GM21737 (cell line): ENCODE data around the gene PRR29.
"Not testable (repeated sequence)": the region's sequence is repeated elsewhere in the genome, so short reads cannot be mapped to it uniquely, and the experiment has no call there.

Experiments used
- ATAC-seq: cut with Tn5 transposase; IDR thresholded peaks from one replicate; pipeline ENCODE4 v1.9.1; 2021; ENCODE audit warnings: mild to moderate bottlenecking, moderate library complexity; ENCODE audit not compliant: unreplicated experiment

The PRR29 gene

DNA sequence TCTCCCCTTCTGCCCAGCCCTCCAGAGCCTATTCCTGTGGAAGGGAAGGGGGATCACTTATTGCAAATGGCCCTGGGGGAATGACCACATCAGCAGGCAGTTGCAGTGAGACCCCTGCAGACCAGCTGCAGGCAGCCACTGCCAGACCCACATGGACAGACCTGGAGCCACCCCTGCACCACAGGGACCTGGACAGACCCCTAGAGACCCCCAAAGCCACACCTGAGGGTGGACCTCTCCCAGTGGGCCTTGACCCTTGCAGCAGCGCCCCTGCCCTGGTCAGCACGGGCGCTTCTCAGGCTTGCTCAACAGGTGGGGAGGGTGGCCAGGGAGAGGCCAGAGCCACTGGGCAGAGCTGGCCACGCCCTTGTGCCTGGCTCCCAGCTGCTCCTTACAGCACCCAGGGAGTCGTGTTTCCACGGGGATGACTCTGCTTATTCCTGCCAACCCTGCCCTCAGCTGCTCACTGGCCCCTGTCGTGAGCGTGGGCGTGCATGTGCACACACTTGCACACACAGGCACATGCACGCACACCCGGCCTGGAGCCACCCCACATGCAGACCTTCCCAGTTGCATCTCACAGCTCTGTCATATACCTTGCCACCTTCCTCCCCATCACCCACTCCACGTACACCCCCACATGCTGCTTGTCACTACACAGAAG is 24.1 kb upstream of the PRR29 start:
- ATAC-seq, result no peak

DNA sequence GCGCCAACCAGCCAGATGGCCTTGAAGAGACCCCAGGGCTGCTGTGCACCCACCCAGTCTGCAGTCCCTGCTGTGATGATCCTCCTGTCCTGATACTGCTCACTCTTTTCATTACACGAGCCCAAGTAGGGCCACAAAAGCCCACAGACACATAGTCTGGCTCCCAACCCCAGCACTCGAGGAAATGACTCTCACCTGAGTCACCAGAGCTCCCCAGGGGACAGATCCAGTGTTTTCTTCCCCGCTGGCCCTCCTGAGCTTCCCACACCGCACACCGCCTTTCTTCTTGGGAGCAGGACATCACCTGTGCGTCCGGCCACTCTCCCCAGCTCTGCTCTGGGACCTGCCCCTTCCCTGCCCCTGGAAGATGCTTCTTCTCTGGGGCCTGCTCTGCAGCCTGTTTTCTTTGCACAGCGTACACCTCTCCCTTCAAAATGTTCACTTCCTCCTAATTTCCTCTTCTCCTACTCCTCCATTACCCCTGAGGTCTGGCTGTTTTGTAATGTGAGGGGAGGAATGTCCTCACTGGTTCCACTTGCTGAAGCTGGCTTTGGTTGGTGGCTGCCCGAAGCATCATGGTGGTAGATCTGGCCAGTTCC is 23.5 kb upstream of the PRR29 start:
- no peak for ATAC-seq

DNA sequence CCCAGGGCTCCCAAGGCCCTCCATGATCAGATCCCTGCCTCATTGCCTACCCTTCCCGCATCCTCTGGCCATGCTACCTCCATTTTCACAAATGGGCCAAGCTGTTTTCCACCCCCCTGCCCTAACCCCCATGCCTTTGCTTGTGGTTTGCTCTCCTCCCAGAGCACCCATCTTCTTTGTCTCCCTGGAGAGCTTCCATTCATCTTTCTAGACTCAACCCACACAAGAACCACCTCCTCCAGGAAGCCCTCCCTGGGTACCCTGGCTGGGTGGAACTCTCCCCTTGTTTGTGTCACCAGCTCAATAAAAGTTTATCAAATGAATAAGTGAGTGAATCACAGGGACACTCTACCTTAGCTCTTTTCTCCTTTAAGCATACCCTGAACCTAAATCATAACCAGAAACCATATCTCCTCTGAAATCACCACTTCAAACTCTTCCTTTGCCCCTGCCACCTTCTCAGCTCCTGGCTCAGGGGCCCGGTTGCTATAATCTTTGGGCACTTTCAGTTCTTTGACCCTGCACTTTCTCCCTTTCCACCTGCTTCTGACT is 22.5 kb upstream of the PRR29 start:
- ATAC-seq, result no peak

DNA sequence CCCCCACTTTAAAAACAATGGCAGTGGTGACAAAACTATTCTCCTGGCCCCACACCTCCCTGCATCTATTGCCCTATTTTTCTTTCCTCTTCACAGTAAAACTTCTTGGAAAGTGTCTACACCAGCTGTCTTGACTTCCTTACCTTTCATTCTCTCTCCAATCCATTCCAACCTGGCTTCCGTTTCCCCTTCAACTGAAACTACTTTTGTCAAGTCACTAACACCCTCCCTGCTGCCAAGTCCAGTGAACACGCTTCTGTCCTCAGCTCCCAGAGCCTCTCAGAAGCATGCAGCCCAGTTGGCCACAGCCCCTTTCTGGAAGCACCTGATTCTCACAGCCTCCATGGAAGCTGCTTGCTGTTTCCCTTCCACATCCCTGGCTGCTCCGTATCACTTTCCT is 21.4 kb upstream of the PRR29 start:
- no peak for ATAC-seq

GRCh38 chr17:63978272-63979200 is 19.6 kb upstream of the PRR29 start:
- no peak for ATAC-seq

- not testable (repeated sequence) for ATAC-seq
Observed at GRCh38 chr17:63982641-63983040, 15.5 kb upstream of the PRR29 start.

- no peak for ATAC-seq
Observed at GRCh38 chr17:63983320-63983719, 14.8 kb upstream of the PRR29 start.

- ATAC-seq, result no peak
Observed at GRCh38 chr17:63984236-63984635, 13.9 kb upstream of the PRR29 start.

GRCh38 chr17:63984651-63985386 is 13.3 kb upstream of the PRR29 start:
- ATAC-seq, result no peak

GRCh38 chr17:63985387-63986140 is 12.6 kb upstream of the PRR29 start:
- no peak for ATAC-seq

DNA sequence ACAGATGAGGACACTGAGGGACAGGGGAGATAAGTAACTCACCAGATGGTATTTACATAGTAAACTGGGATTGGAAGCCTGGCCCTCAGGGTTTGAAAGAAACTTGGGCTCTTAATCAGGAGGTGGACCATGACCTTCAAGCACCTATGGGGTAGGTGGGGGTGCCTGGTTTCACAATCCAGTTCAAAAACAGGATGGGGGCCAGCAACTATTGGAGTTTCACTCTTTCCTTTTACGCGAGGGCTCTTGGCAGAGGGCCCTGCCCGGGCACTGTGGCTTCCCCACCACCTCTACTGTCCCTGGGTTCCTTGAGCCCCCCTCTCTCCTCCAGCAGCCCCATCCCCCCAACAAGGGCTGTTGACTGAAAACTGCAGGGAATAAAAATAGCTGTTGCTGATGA is 11.3 kb upstream of the PRR29 start:
- no peak for ATAC-seq

- no peak for ATAC-seq
Observed at GRCh38 chr17:63987221-63988126, 10.7 kb upstream of the PRR29 start.

- no peak for ATAC-seq
Observed at GRCh38 chr17:63988127-63988478, 10.0 kb upstream of the PRR29 start.

- no peak for ATAC-seq
Observed at GRCh38 chr17:63988741-63989621, 9.2 kb upstream of the PRR29 start.

- no peak for ATAC-seq
Observed at GRCh38 chr17:63989622-63990345, 8.4 kb upstream of the PRR29 start.

GRCh38 chr17:63991611-63992010 is 6.5 kb upstream of the PRR29 start:
- ATAC-seq, result no peak

DNA sequence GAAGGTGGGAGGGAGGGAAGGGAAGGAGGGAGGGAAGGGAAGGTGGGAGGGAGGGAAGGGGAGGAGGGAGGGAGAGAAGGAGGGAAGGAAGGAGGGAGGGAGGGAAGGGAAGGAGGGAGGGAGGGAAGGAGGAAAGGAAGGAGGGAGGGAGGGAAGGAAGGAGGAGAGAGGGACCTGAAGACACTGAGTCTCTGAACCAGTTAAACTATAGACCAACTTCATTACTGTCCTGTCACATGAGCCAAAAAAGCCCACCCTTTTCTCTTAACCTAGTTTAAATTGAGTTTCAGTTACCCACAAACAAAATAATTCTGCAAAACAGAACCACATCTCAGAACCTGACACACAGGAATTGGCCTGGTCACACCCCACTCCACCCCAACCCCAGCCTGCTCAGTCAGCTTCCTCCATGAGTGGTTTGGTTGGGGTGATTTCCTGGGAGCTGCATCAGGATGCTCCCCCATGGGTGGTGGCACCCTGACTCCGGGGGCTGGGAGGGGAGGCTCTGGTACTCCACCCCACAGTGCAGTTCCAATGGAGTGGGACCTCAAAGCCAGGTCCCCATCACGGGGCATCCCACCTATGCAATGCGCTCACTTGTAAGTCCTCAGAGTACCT is 4.7 kb upstream of the PRR29 start:
- no peak for ATAC-seq
